HG02623 (cell line): ENCODE data around the gene RGS14.
"Not testable (repeated sequence)": the region's sequence is repeated elsewhere in the genome, so short reads cannot be mapped to it uniquely, and the experiment has no call there.

ENCODE experiments used
- ATAC-seq: cut with Tn5 transposase; IDR thresholded peaks from one replicate; pipeline ENCODE4 v1.9.1; 2021; ENCODE audit warnings: moderate library complexity; ENCODE audit not compliant: unreplicated experiment

The RGS14 gene

GRCh38 chr5:177399997-177400868, 42.5 kb downstream of the RGS14 start, which contains the start of gene PFN3:
Gene PFN3 (minus strand): TSS chr5:177400661. CDS start chr5:177400576, 85 bp downstream.
- ATAC-seq = no peak

- no peak for ATAC-seq
These were observed 44.7 kb downstream of the RGS14 start for GRCh38 chr5:177402271-177403043.

- no peak for ATAC-seq
These were observed 45.5 kb downstream of the RGS14 start for GRCh38 chr5:177403102-177403791.

GRCh38 chr5:177403792-177404640, 46.3 kb downstream of the RGS14 start:
- ATAC-seq = peak; percentile 72

- no peak for ATAC-seq
These were observed 47.0 kb downstream of the RGS14 start for GRCh38 chr5:177404641-177405179.

GRCh38 chr5:177405312-177405711, 47.6 kb downstream of the RGS14 start:
- no peak for ATAC-seq

- ATAC-seq = no peak
These were observed 48.1 kb downstream of the RGS14 start for GRCh38 chr5:177405805-177406204.

- ATAC-seq = no peak
These were observed 51.5 kb downstream of the RGS14 start, which contains the start of gene F12 for GRCh38 chr5:177409043-177409801. Gene F12 (minus strand): TSS chr5:177409564. CDS start chr5:177409527, 37 bp downstream.

GRCh38 chr5:177410575-177410974, 52.9 kb downstream of the RGS14 start:
- ATAC-seq = no peak

- ATAC-seq = peak; percentile 53
These were observed 55.0 kb downstream of the RGS14 start for GRCh38 chr5:177412603-177413233.

- no peak for ATAC-seq
These were observed 56.8 kb downstream of the RGS14 start for GRCh38 chr5:177414481-177414880.

- not testable (repeated sequence) for ATAC-seq
These were observed 59.4 kb downstream of the RGS14 start for GRCh38 chr5:177417081-177417480.

- ATAC-seq = no peak
These were observed 61.3 kb downstream of the RGS14 start for GRCh38 chr5:177419046-177419445.

GRCh38 chr5:177420472-177420871, 62.7 kb downstream of the RGS14 start:
- ATAC-seq = not testable (repeated sequence)

- no peak for ATAC-seq
These were observed 63.5 kb downstream of the RGS14 start for GRCh38 chr5:177421062-177421798.
